WTC11 (cell line): Measurements from ENCODE around the gene TIGAR. TPM values are rescaled to one million over a fixed set of nuclear protein-coding genes. Genes with fewer than 3 reads are reported as not detected.

Experiments
- ATAC-seq: fragments of 200-7000 bp; cut with Tn5 transposase; 2 replicates; pipeline ENCODE4 v1.10.0; 2021; ENCODE audit warnings: mild to moderate bottlenecking, moderate library complexity
- CTCF ChIA-PET: fragments of 300-600 bp; sonication (Branson Sonifier 250); formaldehyde crosslinking; loops from one replicate; lab custom pipeline; 2021; ENCODE audit warnings: antibody characterized with exemption; lab: Charles Lee
- POLR2A ChIA-PET: fragments of 350-600 bp; sonication (Branson Sonifier 250); formaldehyde crosslinking; loops from one replicate; lab custom pipeline; 2021; ENCODE audit warnings: antibody characterized with exemption; lab: Charles Lee
- DNase-seq: peaks from one replicate; pipeline ENCODE4 v3.0.0; 2021; ENCODE audit warnings: low spot score
- H3K27ac Mint-ChIP-seq: 2 replicates; pipeline ENCODE4 v1.8.0; 2021; ENCODE audit warnings: mixed read lengths
- H3K27me3 Mint-ChIP-seq: 2 replicates; pipeline ENCODE4 v1.8.0; 2021; ENCODE audit warnings: low read depth, mild to moderate bottlenecking, moderate library complexity, mixed read lengths
- H3K36me3 Mint-ChIP-seq: 2 replicates; pipeline ENCODE4 v1.8.0; 2021; ENCODE audit warnings: mixed read lengths
- H3K4me1 Mint-ChIP-seq: 2 replicates; pipeline ENCODE4 v1.8.0; 2022; ENCODE audit warnings: mixed read lengths
- H3K4me3 Mint-ChIP-seq: 2 replicates; pipeline ENCODE4 v1.8.0; 2021; ENCODE audit warnings: mild to moderate bottlenecking, moderate library complexity, mixed read lengths
- H3K9me3 Mint-ChIP-seq: 2 replicates; pipeline ENCODE4 v1.8.0; 2021; ENCODE audit warnings: mixed read lengths
- AR ChIP-seq: fragments of 250-450 bp; sonication (Bioruptor Pico); IDR thresholded peaks from 2 replicates; pipeline ENCODE4 v1.9.0; 2021; ENCODE audit warnings: mild to moderate bottlenecking
- ATF2 ChIP-seq: sonication (generic); formaldehyde crosslinking; IDR thresholded peaks from 2 replicates; pipeline ENCODE4 v1.8.1; 2022; ENCODE audit warnings: low read depth, missing genetic modification reagents, borderline replicate concordance
- CTCF ChIP-seq: fragments of 200-600 bp; IDR thresholded peaks from 2 replicates; pipeline ENCODE4 v1.8.0; 2022; ENCODE audit warnings: antibody characterized with exemption
- E2F1 ChIP-seq: sonication (generic); formaldehyde crosslinking; IDR thresholded peaks from 2 replicates; pipeline ENCODE4 v1.8.0; 2022; ENCODE audit warnings: mild to moderate bottlenecking, missing genetic modification reagents
- ERG ChIP-seq: fragments of 250-450 bp; sonication (Bioruptor Pico); IDR thresholded peaks from 2 replicates; pipeline ENCODE4 v1.8.0; 2021; ENCODE audit warnings: mild to moderate bottlenecking
- FOXK1 ChIP-seq: sonication (generic); formaldehyde crosslinking; IDR thresholded peaks from 2 replicates; pipeline ENCODE4 v1.8.0; 2022; ENCODE audit warnings: mild to moderate bottlenecking, moderate library complexity, missing genetic modification reagents
- IRF2 ChIP-seq: sonication (generic); formaldehyde crosslinking; IDR thresholded peaks from 2 replicates; pipeline ENCODE4 v1.8.0; 2022; ENCODE audit warnings: low read depth, missing genetic modification reagents, borderline replicate concordance
- JAZF1 ChIP-seq: fragments of 250-450 bp; sonication (Bioruptor Pico); IDR thresholded peaks from 2 replicates; pipeline ENCODE4 v1.9.0; 2021; ENCODE audit warnings: moderate library complexity, mild to moderate bottlenecking, inconsistent platforms
- JUN ChIP-seq: sonication (generic); formaldehyde crosslinking; IDR thresholded peaks from 2 replicates; pipeline ENCODE4 v1.8.0; 2023; ENCODE audit warnings: mild to moderate bottlenecking, missing genetic modification reagents
- KAT7 ChIP-seq: sonication (generic); formaldehyde crosslinking; IDR thresholded peaks from 2 replicates; pipeline ENCODE4 v1.8.1; 2023; ENCODE audit warnings: missing genetic modification reagents, mild to moderate bottlenecking, borderline replicate concordance
- NR2C2 ChIP-seq: sonication (generic); formaldehyde crosslinking; IDR thresholded peaks from 2 replicates; pipeline ENCODE4 v1.8.0; 2022; ENCODE audit warnings: mild to moderate bottlenecking, missing genetic modification reagents
- PRRX2 ChIP-seq: fragments of 250-450 bp; sonication (Bioruptor Pico); IDR thresholded peaks from 2 replicates; pipeline ENCODE4 v1.8.0; 2021; ENCODE audit warnings: mild to moderate bottlenecking
- RELA ChIP-seq: sonication (generic); formaldehyde crosslinking; IDR thresholded peaks from 2 replicates; pipeline ENCODE4 v1.8.1; 2022; ENCODE audit warnings: missing genetic modification reagents, mild to moderate bottlenecking, borderline replicate concordance
- SMAD3 ChIP-seq: sonication (generic); formaldehyde crosslinking; IDR thresholded peaks from 2 replicates; pipeline ENCODE4 v1.8.0; 2022; ENCODE audit warnings: missing genetic modification reagents, mild to moderate bottlenecking, borderline replicate concordance
- SMAD4 ChIP-seq: sonication (generic); formaldehyde crosslinking; IDR thresholded peaks from 2 replicates; pipeline ENCODE4 v1.8.0; 2022; ENCODE audit warnings: mild to moderate bottlenecking, missing genetic modification reagents
- SOX15 ChIP-seq: fragments of 250-450 bp; sonication (Bioruptor Pico); IDR thresholded peaks from 2 replicates; pipeline ENCODE4 v1.9.0; 2021; ENCODE audit warnings: mild to moderate bottlenecking
- TEAD4 ChIP-seq: sonication (generic); formaldehyde crosslinking; IDR thresholded peaks from 2 replicates; pipeline ENCODE4 v1.8.0; 2022; ENCODE audit warnings: mild to moderate bottlenecking, missing genetic modification reagents
- ZNF138 ChIP-seq: sonication (generic); formaldehyde crosslinking; conservative IDR thresholded peaks from 2 replicates; pipeline ENCODE4 v1.8.1; 2022; ENCODE audit warnings: mild to moderate bottlenecking, moderate library complexity, missing genetic modification reagents
- ZNF423 ChIP-seq: fragments of 250-450 bp; sonication (Bioruptor Pico); IDR thresholded peaks from 2 replicates; pipeline ENCODE4 v2.1.2; 2022; ENCODE audit warnings: mild to moderate bottlenecking, moderate library complexity
- ZSCAN18 ChIP-seq: fragments of 250-450 bp; sonication (Bioruptor Pico); IDR thresholded peaks from 2 replicates; pipeline ENCODE4 v2.1.2; 2022; ENCODE audit warnings: mild to moderate bottlenecking, moderate library complexity
- total RNA-seq: library from RNA; stranded (reverse); gene quantifications from 3 replicates; pipeline ENCODE4 v1.2.3, GENCODE V29; 2021

The TIGAR gene
- total RNA-seq, 1 experiment from 2014 or later: 26.7 TPM

GRCh38 chr12:4285070-4285469, 35.9 kb upstream of the TIGAR start:
- ChIA-PET POLR2A (interaction anchor here (0.7 to 1.3 kb wide), 3 partner anchors 8 to 135 kb away, joined by 3 to 4 read pairs (median 3); no protein-coding TSS in a partner anchor), CTCF (no interaction called here)
- DNase-seq (no peak), ATAC-seq (no peak)
- Mint-ChIP-seq H3K4me3 (no peak overlapping the region), H3K36me3 (peaks cover 94% of the 10 kb centered on the region), H3K4me1 (peaks cover 54% of the 10 kb centered on the region), H3K27ac (no peak overlapping the region; the same call in 1 of the 2 replicates), H3K9me3 (no peaks in the 10 kb centered on the region), H3K27me3 (no peaks in the 10 kb centered on the region)
- no peak for TF ChIP-seq TEAD4 (CRISPR knock-in tag)
- TF ChIP-seq ERG: no peak
- TF ChIP-seq RELA (CRISPR knock-in tag): no peak
- TF ChIP-seq SMAD4: no peak
- TF ChIP-seq SMAD3: no peak
- no peak for TF ChIP-seq JAZF1 (CRISPR knock-in tag)
- no peak for TF ChIP-seq IRF2 (CRISPR knock-in tag)

- H3K4me1 Mint-ChIP-seq: peaks cover 52% of the 10 kb centered on the region
- H3K4me3 Mint-ChIP-seq: no peak overlapping the region
- DNase-seq (peak; percentile 11), ATAC-seq (peak; percentile 13; the same call in 1 of the 2 replicates)
- POLR2A ChIA-PET: interaction anchor here (0.6 to 1.3 kb wide), 2 partner anchors 9 to 10 kb away, joined by 3 read pairs; no protein-coding TSS in a partner anchor
- no peak for TF ChIP-seq ZSCAN18 (CRISPR knock-in tag)
- no peak for TF ChIP-seq AR (CRISPR knock-in tag)
- no peak for TF ChIP-seq FOXK1 (CRISPR knock-in tag)
- no peak for TF ChIP-seq SMAD3
- TF ChIP-seq ZNF423 (CRISPR knock-in tag): no peak
- TF ChIP-seq E2F1 (CRISPR knock-in tag): no peak
- TF ChIP-seq CTCF: no peak
- no peak for TF ChIP-seq PRRX2 (CRISPR knock-in tag)
- TF ChIP-seq ERG: no peak
- TF ChIP-seq ATF2 (CRISPR knock-in tag): no peak
- TF ChIP-seq NR2C2 (CRISPR knock-in tag): no peak
- TF ChIP-seq JUN (CRISPR knock-in tag): no peak
- no peak for TF ChIP-seq ZNF138 (CRISPR knock-in tag)
- no peak for TF ChIP-seq KAT7 (CRISPR knock-in tag)
- no peak for TF ChIP-seq SOX15
- no peak for TF ChIP-seq SMAD4
- no peaks in the 10 kb centered on the region for H3K9me3 Mint-ChIP-seq
- CTCF ChIA-PET: interaction anchor here (0.6 to 1.2 kb wide), 2 partner anchors 9 to 15 kb away, joined by 3 read pairs; no protein-coding TSS in a partner anchor
- H3K36me3 Mint-ChIP-seq: peaks cover 93% of the 10 kb centered on the region
- no peaks in the 10 kb centered on the region for H3K27me3 Mint-ChIP-seq
- H3K27ac Mint-ChIP-seq: no peak overlapping the region; the same call in 1 of the 2 replicates
Measured at GRCh38 chr12:4286228-4286627, 34.8 kb upstream of the TIGAR start.
